Activated naive CD4-positive, alpha-beta T cell treated with anti-CD3 and anti-CD28 coated beads, Interleukin-2, amount 50 U/mL, for 72 hours (primary cell): Measurements from ENCODE around the gene ACSL5. TPM values are rescaled to one million over a fixed set of nuclear protein-coding genes. Genes with fewer than 3 reads are reported as not detected.

Experiments
- ATAC-seq, 2 donors: fragments of 150-1000 bp; cut with Tn5 transposase; 2 replicates each; pipeline ENCODE4 v1.10.0; 2021; ENCODE audit warnings: mild to moderate bottlenecking in 2 of 2, moderate library complexity in 2 of 2
- DNase-seq, 2 donors: peaks; one replicate each; pipeline ENCODE4 v3.0.0; 2021 to 2022; ENCODE audit warnings: low spot score in 2 of 2
- H3K27ac Mint-ChIP-seq, 2 donors: one replicate each; pipeline ENCODE4 v1.8.0; 2022; ENCODE audit warnings: mild to moderate bottlenecking in 2 of 2, mixed read lengths in 2 of 2
- H3K36me3 Mint-ChIP-seq, 2 donors: one replicate each; pipeline ENCODE4 v1.8.0; 2022; ENCODE audit warnings: mixed read lengths in 2 of 2
- H3K9me3 Mint-ChIP-seq, 2 donors: one replicate each; pipeline ENCODE4 v1.8.0; 2022; ENCODE audit warnings: mixed read lengths in 2 of 2
- total RNA-seq, 2 donors: library from RNA; stranded (reverse); gene quantifications; one replicate each; pipeline ENCODE4 v1.2.3, GENCODE V29; 2022

The ACSL5 gene
- total RNA-seq, 2 donors from 2014 or later = 29.4 to 49.5 TPM

GRCh38 chr10:112345743-112346142 lies 28.2 kb upstream of the ACSL5 start:
- ATAC-seq (no peak), DNase-seq (no peak)
- Mint-ChIP-seq H3K36me3 (no peaks in the 10 kb centered on the region), H3K9me3 (no peaks in the 10 kb centered on the region), H3K27ac (no peak overlapping the region)

GRCh38 chr10:112346774-112347173 lies 27.1 kb upstream of the ACSL5 start:
- Mint-ChIP-seq H3K36me3 (no peaks in the 10 kb centered on the region), H3K9me3 (no peaks in the 10 kb centered on the region), H3K27ac (no peak overlapping the region)
- DNase-seq (no peak), ATAC-seq (no peak)

GRCh38 chr10:112347709-112348671 lies 25.9 kb upstream of the ACSL5 start:
- Mint-ChIP-seq H3K27ac (no peak overlapping the region), H3K9me3 (no peaks in the 10 kb centered on the region), H3K36me3 (no peaks in the 10 kb centered on the region)
- DNase-seq = no peak
- ATAC-seq = no peak

GRCh38 chr10:112348759-112349158 lies 25.2 kb upstream of the ACSL5 start:
- ATAC-seq (no peak), DNase-seq (no peak)
- H3K36me3 Mint-ChIP-seq = no peaks in the 10 kb centered on the region
- no peaks in the 10 kb centered on the region for H3K9me3 Mint-ChIP-seq
- H3K27ac Mint-ChIP-seq = no peak overlapping the region

GRCh38 chr10:112349521-112350085 lies 24.3 kb upstream of the ACSL5 start:
- no peak for ATAC-seq
- no peak for DNase-seq
- Mint-ChIP-seq H3K27ac (no peak overlapping the region), H3K9me3 (no peaks in the 10 kb centered on the region), H3K36me3 (no peaks in the 10 kb centered on the region)

- no peak for DNase-seq
- no peaks in the 10 kb centered on the region for H3K36me3 Mint-ChIP-seq
- no peak for ATAC-seq
- no peak overlapping the region for H3K27ac Mint-ChIP-seq
- no peaks in the 10 kb centered on the region for H3K9me3 Mint-ChIP-seq
These were observed 22.8 kb upstream of the ACSL5 start for GRCh38 chr10:112351146-112351545.

- no peak for ATAC-seq
- no peak for DNase-seq
- Mint-ChIP-seq H3K36me3 (no peaks in the 10 kb centered on the region), H3K9me3 (no peaks in the 10 kb centered on the region), H3K27ac (no peak overlapping the region)
These were observed 21.9 kb upstream of the ACSL5 start for GRCh38 chr10:112352044-112352443.

- ATAC-seq (no peak), DNase-seq (no peak)
- H3K27ac Mint-ChIP-seq = no peak overlapping the region
- no peaks in the 10 kb centered on the region for H3K36me3 Mint-ChIP-seq
- no peaks in the 10 kb centered on the region for H3K9me3 Mint-ChIP-seq
These were observed 20.9 kb upstream of the ACSL5 start for GRCh38 chr10:112353046-112353445.

GRCh38 chr10:112356686-112357085 lies 17.2 kb upstream of the ACSL5 start:
- ATAC-seq = no peak
- Mint-ChIP-seq H3K27ac (no peak overlapping the region), H3K9me3 (no peaks in the 10 kb centered on the region), H3K36me3 (no peaks in the 10 kb centered on the region)
- no peak for DNase-seq

- ATAC-seq = no peak
- H3K36me3 Mint-ChIP-seq = no peaks in the 10 kb centered on the region
- H3K9me3 Mint-ChIP-seq = no peaks in the 10 kb centered on the region
These were observed 14.2 kb upstream of the ACSL5 start for GRCh38 chr10:112359606-112360307.

GRCh38 chr10:112360308-112361270 lies 13.3 kb upstream of the ACSL5 start:
- no peak for DNase-seq
- Mint-ChIP-seq H3K36me3 (no peaks in the 10 kb centered on the region), H3K9me3 (no peaks in the 10 kb centered on the region), H3K27ac (no peak overlapping the region)
- no peak for ATAC-seq

More at GRCh38 chr10:112359606-112360307, 14.2 kb upstream of the ACSL5 start:
- no peak overlapping the region for H3K27ac Mint-ChIP-seq
- no peak for DNase-seq

- no peak overlapping the region for H3K27ac Mint-ChIP-seq
- no peaks in the 10 kb centered on the region for H3K36me3 Mint-ChIP-seq
- H3K9me3 Mint-ChIP-seq = no peaks in the 10 kb centered on the region
- DNase-seq (no peak), ATAC-seq (no peak)
These were observed 11.8 kb upstream of the ACSL5 start for GRCh38 chr10:112361951-112362751.

GRCh38 chr10:112362833-112363232 lies 11.1 kb upstream of the ACSL5 start:
- Mint-ChIP-seq H3K36me3 (no peaks in the 10 kb centered on the region), H3K9me3 (no peaks in the 10 kb centered on the region), H3K27ac (no peak overlapping the region)
- ATAC-seq (no peak), DNase-seq (no peak)

- Mint-ChIP-seq H3K36me3 (no peaks in the 10 kb centered on the region), H3K27ac (no peak overlapping the region), H3K9me3 (no peaks in the 10 kb centered on the region)
- ATAC-seq = no peak
- no peak for DNase-seq
These were observed 9.9 kb upstream of the ACSL5 start for GRCh38 chr10:112363696-112364688.

GRCh38 chr10:112365014-112365432 lies 8.9 kb upstream of the ACSL5 start:
- Mint-ChIP-seq H3K27ac (no peak overlapping the region), H3K9me3 (no peaks in the 10 kb centered on the region), H3K36me3 (no peaks in the 10 kb centered on the region)
- DNase-seq = no peak
- ATAC-seq = no peak
